Measurements from ENCODE around the gene MS4A15.
A peak's percentile ranks its signal among the peaks of the same experiment; 100 is the strongest.
"Not testable (repeated sequence)": the region's sequence is repeated elsewhere in the genome, so short reads cannot be mapped to it uniquely, and the experiment has no call there.

MS4A15 gene
- 0 to 0.04 (median 0) reads per million in 18 experiments for total RNA-seq

GRCh38 chr11:60756307-60757032 is at the start of gene MS4A15:
TSS of gene MS4A15 (plus strand) at chr11:60756867. CDS start at chr11:60763734, 6,867 bp downstream.
- peak; percentile 16 to 29 for DNase-seq

- no peak for DNase-seq
Measured at GRCh38 chr11:60706931-60707330, 49.7 kb upstream of the MS4A15 start.

GRCh38 chr11:60710482-60710881 is 46.2 kb upstream of the MS4A15 start:
- no peak for DNase-seq

- DNase-seq: no peak
Measured at GRCh38 chr11:60711276-60711675, 45.4 kb upstream of the MS4A15 start.

GRCh38 chr11:60713423-60713822 is 43.2 kb upstream of the MS4A15 start:
- not testable (repeated sequence) for DNase-seq

GRCh38 chr11:60717956-60718355 is 38.7 kb upstream of the MS4A15 start:
- no peak for DNase-seq

- no peak for DNase-seq
Measured at GRCh38 chr11:60718524-60719316, 37.9 kb upstream of the MS4A15 start.

- no peak for DNase-seq
Measured at GRCh38 chr11:60719391-60719790, 37.3 kb upstream of the MS4A15 start.

- no peak for DNase-seq
Measured at GRCh38 chr11:60720460-60720859, 36.2 kb upstream of the MS4A15 start.

- no peak for DNase-seq
Measured at GRCh38 chr11:60724420-60724819, 32.2 kb upstream of the MS4A15 start, which contains the start of gene MS4A18. TSS of gene MS4A18 (plus strand) at chr11:60724720.

GRCh38 chr11:60725592-60725991 is 31.1 kb upstream of the MS4A15 start:
- no peak for DNase-seq

GRCh38 chr11:60731586-60731985 is 25.1 kb upstream of the MS4A15 start:
- no peak for DNase-seq

- no peak for DNase-seq
Measured at GRCh38 chr11:60734279-60734678, 22.4 kb upstream of the MS4A15 start.

GRCh38 chr11:60739114-60739513 is 17.6 kb upstream of the MS4A15 start:
- no peak for DNase-seq

- DNase-seq: no peak
Measured at GRCh38 chr11:60740573-60740972, 16.1 kb upstream of the MS4A15 start.

GRCh38 chr11:60741421-60741820 is 15.2 kb upstream of the MS4A15 start:
- no peak for DNase-seq

- DNase-seq: no peak
Measured at GRCh38 chr11:60743058-60743457, 13.6 kb upstream of the MS4A15 start.

GRCh38 chr11:60744114-60744513 is 12.6 kb upstream of the MS4A15 start:
- no peak for DNase-seq

GRCh38 chr11:60747359-60747873 is 9.3 kb upstream of the MS4A15 start:
- DNase-seq: no peak

GRCh38 chr11:60748225-60748624 is 8.4 kb upstream of the MS4A15 start:
- no peak for DNase-seq

- DNase-seq: no peak
Measured at GRCh38 chr11:60748821-60749220, 7.8 kb upstream of the MS4A15 start.

GRCh38 chr11:60750911-60751310 is 5.8 kb upstream of the MS4A15 start:
- DNase-seq: no peak

- no peak for DNase-seq
Measured at GRCh38 chr11:60753309-60753708, 3.4 kb upstream of the MS4A15 start.

- no peak for DNase-seq
Measured at GRCh38 chr11:60754887-60755286, 1.8 kb upstream of the MS4A15 start.

Measured in inflammatory macrophage (primary cell).